SIG-M5 treated with dmso at 0.1 percent for 504 hours (cell line): ENCODE results near the gene TBC1D2.

Experiments used
- DNase-seq: peaks from one replicate; lab custom pipeline; 2025; ENCODE audit not compliant: unreplicated experiment; lab: John Stamatoyannopoulos, UW

The TBC1D2 gene

DNA sequence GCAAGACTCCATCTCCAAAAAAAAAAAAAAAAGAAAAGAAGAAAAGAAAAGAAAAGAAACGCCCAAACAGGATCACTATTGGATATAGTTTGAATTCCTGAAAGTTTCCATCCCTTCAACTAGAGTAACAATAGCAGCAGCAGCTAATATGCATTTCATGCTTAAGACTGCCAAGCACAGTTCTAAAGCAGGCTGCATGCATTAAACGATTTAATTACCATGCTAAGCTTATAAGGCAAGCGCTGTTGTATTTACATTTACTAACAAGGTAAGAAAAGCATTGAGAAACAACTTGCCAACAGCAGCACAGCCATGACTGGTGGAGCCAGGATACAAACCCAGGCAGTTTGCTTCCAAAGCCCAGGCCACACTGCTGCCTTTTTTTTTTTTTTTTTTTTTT, 13.0 kb downstream of the TBC1D2 start:
- DNase-seq: no peak

DNA sequence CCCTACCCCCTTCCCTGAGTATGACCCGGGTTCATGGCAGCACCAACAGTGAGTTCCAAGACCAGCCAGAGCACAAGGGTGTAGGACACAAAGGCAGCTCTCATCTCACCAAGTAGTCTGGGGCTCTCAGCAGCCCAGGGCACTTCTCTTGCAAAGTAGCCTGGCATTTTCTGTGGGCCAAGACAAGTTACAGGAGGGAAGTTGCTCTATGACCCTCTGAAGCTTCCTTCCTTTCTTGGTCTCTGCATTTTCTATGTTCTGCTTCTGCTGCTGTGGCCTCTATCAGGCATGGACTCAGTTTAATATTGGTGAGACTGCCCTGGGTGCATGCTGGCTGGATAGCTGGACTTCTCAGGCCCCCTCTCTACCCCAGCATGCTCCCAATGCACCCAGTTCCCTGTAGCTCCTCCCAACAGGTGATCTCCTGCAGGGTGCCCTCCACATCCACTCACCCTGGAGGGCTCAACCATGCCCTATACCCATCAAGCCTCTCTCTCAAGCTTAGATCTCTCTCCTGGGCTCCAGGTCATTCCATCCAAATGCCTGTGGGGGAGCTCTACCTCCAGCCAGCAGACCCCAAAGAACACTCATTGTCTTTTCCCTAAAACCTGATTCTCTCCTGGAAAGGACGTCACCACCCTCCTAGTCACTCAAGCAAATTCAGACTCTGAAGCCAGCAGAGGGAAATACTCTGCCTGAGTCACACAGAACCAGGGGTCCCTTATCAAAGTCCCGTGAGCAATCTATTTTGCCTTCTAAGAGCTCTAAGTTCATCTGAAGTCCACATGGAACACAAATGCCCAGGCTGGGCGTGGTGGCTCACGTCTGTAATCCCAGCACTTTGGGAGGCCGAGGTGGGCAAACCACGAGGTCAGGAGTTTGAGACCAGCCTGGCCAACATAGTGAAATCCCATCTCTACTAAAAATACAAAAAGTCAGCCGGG, 13.8 kb downstream of the TBC1D2 start:
- DNase-seq: no peak

- no peak for DNase-seq
Observed at GRCh38 chr9:98240475-98240874, 15.0 kb downstream of the TBC1D2 start.

DNA sequence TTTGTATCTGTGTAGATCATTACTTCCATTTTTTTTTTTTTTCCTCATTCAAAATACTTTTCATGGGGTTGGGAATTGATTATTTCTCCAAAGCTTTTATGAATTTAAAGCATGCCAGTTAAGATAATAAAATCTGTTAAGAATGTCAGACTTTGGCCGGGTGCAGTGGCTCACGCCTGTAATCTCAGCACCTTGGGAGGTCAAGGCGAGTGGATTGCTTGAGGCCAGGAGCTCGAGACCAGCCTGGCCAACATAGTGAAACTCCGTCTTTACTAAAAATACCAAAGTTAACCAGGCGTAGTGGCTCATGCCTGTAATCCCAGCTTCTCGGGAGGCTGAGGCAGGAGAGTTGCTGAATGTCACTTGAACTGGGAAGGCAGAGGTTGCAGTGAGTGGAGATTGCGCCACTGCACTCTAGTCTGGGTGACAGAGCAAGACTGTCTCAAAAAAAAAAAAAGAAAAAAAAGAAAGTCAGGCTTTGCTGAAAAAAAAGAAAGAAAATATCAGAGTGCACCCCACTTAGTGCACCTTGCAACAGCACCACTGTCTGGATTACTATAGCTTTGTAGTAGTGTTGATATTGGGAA, 18.5 kb downstream of the TBC1D2 start:
- no peak for DNase-seq

GRCh38 chr9:98235126-98235525, 20.3 kb downstream of the TBC1D2 start:
- no peak for DNase-seq

DNA sequence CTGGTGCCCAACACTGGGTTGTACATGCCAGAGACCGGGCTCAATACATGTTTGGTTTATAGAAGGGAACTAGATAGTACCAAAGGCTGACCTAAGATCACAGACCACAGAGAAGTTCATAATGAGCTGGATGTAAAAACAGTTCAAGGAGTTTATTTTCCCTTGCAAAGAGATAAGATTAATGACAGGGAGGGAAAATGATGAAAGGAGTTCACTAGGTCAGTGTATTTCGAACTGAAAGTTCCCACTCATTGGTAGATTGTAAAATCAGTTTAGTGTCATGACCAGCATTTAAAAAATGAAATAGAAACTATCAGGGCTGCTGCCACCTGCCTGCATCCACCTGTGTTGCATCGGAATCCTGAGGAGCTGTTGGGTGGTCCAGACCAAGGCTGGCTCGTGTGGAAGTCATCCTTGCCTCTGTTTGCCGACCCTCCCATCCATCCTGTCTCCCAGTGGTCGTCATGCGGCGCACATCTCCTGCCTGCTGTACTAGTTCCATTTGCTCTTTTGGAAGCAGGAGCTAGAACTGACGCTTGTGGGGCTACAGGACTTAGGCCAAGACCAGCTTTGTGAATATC, 21.1 kb downstream of the TBC1D2 start:
- DNase-seq: no peak

GRCh38 chr9:98232926-98233325, 22.5 kb downstream of the TBC1D2 start:
- no peak for DNase-seq

- no peak for DNase-seq
Observed at GRCh38 chr9:98231770-98232478, 23.5 kb downstream of the TBC1D2 start.

- DNase-seq: no peak
Observed at GRCh38 chr9:98230789-98231188, 24.7 kb downstream of the TBC1D2 start.

DNA sequence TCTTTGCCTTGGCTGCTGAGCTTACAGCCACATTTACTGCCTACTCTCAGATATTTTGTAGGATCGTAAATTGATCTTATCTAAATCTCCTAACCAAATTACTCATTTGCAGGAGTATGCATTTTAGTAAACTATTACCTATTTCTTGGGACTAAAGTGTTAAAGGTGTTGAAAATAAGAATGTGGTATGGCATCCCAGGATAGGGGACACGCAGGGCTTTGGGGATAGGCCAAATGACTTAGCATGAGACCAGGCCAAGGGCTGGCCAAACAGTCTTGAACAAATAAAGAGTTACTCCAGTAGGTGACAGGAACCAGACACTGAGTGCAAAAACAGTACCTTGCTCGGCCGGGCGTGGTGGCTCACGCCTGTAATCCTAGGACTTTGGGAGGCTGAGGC, 25.1 kb downstream of the TBC1D2 start:
- no peak for DNase-seq

DNA sequence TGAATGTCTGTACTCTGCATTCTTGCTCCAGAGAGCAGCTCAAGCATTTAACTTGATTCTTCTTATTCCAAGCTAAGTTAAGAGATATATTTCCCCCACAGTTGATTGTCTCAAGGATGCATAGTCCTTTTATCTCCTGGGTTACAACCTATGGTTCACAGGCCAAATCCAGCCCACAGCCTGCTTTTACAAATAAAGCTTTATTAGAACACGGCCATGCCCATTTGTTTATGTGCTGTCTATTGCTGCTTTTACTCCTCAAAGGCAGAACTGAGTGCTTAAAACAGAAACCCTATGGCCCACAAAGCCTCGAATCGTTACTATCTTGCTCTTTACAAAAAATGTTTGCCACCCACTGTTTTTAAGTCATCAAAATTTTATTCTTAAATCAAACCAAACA, 25.8 kb downstream of the TBC1D2 start:
- DNase-seq: no peak

GRCh38 chr9:98229090-98229395, 26.4 kb downstream of the TBC1D2 start:
- no peak for DNase-seq

DNA sequence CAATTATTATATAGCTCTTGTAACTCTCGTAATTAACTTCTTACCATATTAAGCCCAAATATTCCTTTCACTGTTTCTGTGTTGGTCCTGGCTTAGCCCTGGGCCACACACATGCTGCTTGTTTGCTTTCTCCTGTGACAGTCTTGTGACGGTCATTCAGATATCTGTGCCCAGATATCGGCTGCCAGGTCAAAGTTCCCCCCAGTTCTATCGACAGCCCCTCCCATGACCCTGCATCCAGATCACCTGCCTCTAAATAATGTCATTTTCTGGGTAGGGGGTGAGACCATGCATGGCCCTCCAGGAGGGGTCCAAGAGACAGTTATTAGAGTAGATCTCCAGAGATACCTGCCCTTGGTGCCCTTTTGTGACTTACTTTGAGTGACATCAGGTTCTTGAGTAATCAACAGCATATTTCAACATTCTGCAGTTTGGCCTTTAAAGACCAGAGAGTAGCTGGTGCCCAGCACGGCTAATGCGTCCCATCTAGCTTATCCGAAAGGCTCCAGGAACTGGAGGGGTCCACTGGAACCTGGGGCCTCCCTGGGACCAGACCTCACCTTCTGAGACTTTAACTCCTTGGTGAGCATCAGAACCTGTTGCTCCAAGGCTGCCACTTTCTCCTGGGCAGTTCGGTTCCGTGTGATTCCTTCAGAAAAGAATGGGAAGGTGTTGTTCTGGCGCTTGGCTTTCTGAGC, 26.9 kb downstream of the TBC1D2 start:
- no peak for DNase-seq

GRCh38 chr9:98227883-98228282, 27.6 kb downstream of the TBC1D2 start:
- DNase-seq: no peak

DNA sequence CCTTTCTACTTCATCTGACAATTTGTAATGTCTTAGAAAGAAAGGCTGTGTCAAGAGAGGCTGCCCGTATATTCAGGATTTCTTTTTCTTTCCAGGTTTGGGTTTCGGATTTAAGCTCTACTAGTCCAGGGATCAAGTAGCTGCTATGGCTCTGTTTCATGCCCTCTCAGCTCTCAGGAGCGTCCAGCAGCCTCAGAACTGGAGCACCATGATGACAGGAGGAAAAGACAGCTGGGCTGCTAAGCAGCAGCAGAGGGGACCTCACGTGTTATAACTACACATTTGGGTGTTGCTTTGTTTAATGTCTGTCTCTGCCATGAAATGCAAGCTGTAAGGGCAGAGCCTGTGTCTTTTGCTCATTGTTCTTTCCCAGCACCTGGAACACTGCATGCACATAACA, 28.5 kb downstream of the TBC1D2 start:
- no peak for DNase-seq

- DNase-seq: no peak
Observed at GRCh38 chr9:98226516-98226915, 28.9 kb downstream of the TBC1D2 start.

GRCh38 chr9:98225015-98225442, 30.4 kb downstream of the TBC1D2 start:
- no peak for DNase-seq

- DNase-seq: peak; percentile 44
Observed at GRCh38 chr9:98222885-98223691, 32.4 kb downstream of the TBC1D2 start.

DNA sequence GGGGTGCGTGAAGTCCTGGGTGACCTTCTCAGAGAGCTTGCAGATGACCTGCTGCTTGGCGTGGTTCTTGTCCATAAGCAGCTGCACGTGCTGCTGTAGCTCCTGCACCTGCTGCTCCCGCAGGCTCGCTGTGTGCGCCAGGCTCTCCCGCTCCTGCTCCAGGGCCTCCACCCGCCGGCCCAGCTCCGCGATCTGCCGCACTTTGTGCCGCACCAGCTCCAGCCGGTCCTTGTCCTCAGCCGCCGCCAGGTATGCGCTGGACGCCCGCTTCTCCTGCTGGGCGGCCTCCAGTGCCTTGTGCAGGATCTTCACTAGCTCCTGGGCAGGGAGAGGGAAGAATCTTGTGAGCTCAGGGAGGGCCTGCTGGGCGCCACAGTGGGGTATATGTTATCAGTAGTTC, 34.5 kb downstream of the TBC1D2 start:
- DNase-seq: no peak

DNA sequence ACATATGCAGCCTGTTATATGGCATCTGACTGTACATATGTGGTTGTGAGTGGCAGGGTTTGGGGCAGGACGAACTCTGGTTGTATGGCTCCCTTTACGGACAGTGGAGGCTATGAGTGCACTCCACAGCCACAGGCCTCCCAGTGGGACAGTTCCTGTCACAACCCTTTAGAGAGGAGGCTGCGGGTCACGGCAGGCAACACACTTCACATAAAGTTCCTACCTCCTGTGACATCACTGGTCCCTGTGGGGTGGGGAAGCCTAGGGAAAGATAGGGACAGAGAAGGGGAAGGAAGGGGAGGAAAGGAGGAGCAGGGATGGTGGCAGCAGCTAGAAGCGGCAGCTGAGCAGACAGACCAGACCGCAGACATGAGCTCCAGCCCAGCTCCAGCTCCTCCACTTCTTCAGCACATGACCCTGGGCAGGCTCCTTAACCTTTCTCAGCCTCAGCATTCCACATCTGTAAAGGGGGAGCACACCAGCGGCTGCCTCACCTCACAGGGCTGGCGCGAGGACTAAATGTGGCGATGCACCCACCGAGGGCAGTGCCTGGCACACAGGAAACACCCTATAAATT, 35.6 kb downstream of the TBC1D2 start:
- no peak for DNase-seq
